Natural killer cell treated with Interleukin-12 subunit alpha and Interleukin-12 subunit beta and Interleukin-15 and Interleukin-18, amount 100 ng/mL, for 72 hours (primary cell): Measurements from ENCODE around the gene NBAS. TPM values are rescaled to one million over a fixed set of nuclear protein-coding genes. Genes with fewer than 3 reads are reported as not detected.
A peak's percentile ranks its signal among the peaks of the same experiment; 100 is the strongest.

Experiments used
- ATAC-seq, 2 donors: fragments of 150-1000 bp; cut with Tn5 transposase in 1 of 2; sonication (Bioruptor Pico), chemical (Tn5 transposase) in 1 of 2; 2 replicates each; pipeline ENCODE4 v1.10.0; 2021
- DNase-seq: peaks from one replicate; pipeline ENCODE4 v3.0.0; 2022; ENCODE audit warnings: low spot score
- H3K27ac Mint-ChIP-seq, 2 donors: 1 replicate in 1 of 2; 2 replicates in 1 of 2; pipeline ENCODE4 v1.8.0; 2022; ENCODE audit warnings: mixed read lengths in 2 of 2, mild to moderate bottlenecking in 1 of 2, moderate library complexity in 1 of 2
- H3K27me3 Mint-ChIP-seq, 2 donors: 1 replicate in 1 of 2; 2 replicates in 1 of 2; pipeline ENCODE4 v1.8.0; 2022; ENCODE audit warnings: mixed read lengths in 2 of 2
- H3K36me3 Mint-ChIP-seq: one replicate; pipeline ENCODE4 v1.8.0; 2022; ENCODE audit warnings: mixed read lengths
- H3K4me1 Mint-ChIP-seq, 2 donors: 1 replicate in 1 of 2; 2 replicates in 1 of 2; pipeline ENCODE4 v1.8.0; 2022; ENCODE audit warnings: low read depth in 2 of 2, mixed read lengths in 2 of 2, mild to moderate bottlenecking in 1 of 2
- H3K4me3 Mint-ChIP-seq: one replicate; pipeline ENCODE4 v1.8.0; 2022; ENCODE audit warnings: mixed read lengths
- H3K9me3 Mint-ChIP-seq: 2 replicates; pipeline ENCODE4 v1.8.0; 2022; ENCODE audit warnings: mixed read lengths
- total RNA-seq, 2 donors: library from RNA; stranded (reverse); gene quantifications; one replicate each; pipeline ENCODE4 v1.2.3, GENCODE V29; 2022

NBAS gene
- total RNA-seq, 2 donors from 2014 or later: 39.0 to 49.5 TPM

- peaks cover 6 to 17% of the 10 kb centered on the region in 2 donors for H3K27me3 Mint-ChIP-seq
- no peak overlapping the region for H3K27ac Mint-ChIP-seq
- DNase-seq: no peak
- H3K4me3 Mint-ChIP-seq: no peak overlapping the region
- no peaks in the 10 kb centered on the region for H3K9me3 Mint-ChIP-seq
- no peak for ATAC-seq
- H3K4me1 Mint-ChIP-seq: peaks cover 0 to 3% of the 10 kb centered on the region in 2 donors
- no peaks in the 10 kb centered on the region for H3K36me3 Mint-ChIP-seq
These were observed 18.5 kb upstream of the NBAS start for GRCh38 chr2:15579641-15580040.

GRCh38 chr2:15577071-15577735 is 16.1 kb upstream of the NBAS start:
- H3K27ac Mint-ChIP-seq: no peak overlapping the region
- ATAC-seq (peak; percentile 88 to 89), DNase-seq (peak; percentile 79)
- peaks cover 0 to 3% of the 10 kb centered on the region in 2 donors for H3K4me1 Mint-ChIP-seq
- no peak overlapping the region for H3K4me3 Mint-ChIP-seq
- H3K36me3 Mint-ChIP-seq: no peaks in the 10 kb centered on the region
- H3K9me3 Mint-ChIP-seq: no peaks in the 10 kb centered on the region
- H3K27me3 Mint-ChIP-seq: peaks cover 6 to 14% of the 10 kb centered on the region in 2 donors

GRCh38 chr2:15571729-15572128 is 10.6 kb upstream of the NBAS start:
- no peaks in the 10 kb centered on the region for H3K36me3 Mint-ChIP-seq
- peaks cover 16 to 18% of the 10 kb centered on the region in 2 donors for H3K27me3 Mint-ChIP-seq
- H3K9me3 Mint-ChIP-seq: no peaks in the 10 kb centered on the region
- no peaks in the 10 kb centered on the region for H3K4me1 Mint-ChIP-seq
- DNase-seq (no peak), ATAC-seq (no peak)
- H3K27ac Mint-ChIP-seq: no peak overlapping the region
- no peak overlapping the region for H3K4me3 Mint-ChIP-seq

- H3K36me3 Mint-ChIP-seq: no peaks in the 10 kb centered on the region
- H3K9me3 Mint-ChIP-seq: no peaks in the 10 kb centered on the region
These were observed 9.0 kb upstream of the NBAS start for GRCh38 chr2:15570104-15570503.

DNA sequence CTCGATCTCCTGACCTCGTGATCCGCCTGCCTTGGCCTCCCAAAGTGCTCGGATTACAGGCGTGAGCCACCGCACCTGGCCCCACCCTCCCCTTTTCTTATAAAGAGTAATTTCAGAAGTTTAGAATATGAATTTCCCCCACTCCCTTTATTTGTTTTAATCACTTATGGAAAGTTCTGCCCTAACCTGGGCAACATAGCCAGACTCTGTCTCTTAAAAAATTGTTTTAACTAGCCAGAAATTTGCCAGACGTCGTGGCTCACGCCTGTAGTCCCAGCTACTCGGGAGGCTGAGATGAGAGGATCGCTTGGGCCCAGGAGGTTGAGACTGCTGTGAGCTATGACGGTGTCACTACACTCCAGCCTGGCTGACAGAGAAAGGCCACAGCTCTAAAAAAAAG is 7.7 kb upstream of the NBAS start:
- H3K27ac Mint-ChIP-seq: no peak overlapping the region
- H3K27me3 Mint-ChIP-seq: peaks cover 22 to 36% of the 10 kb centered on the region in 2 donors
- H3K36me3 Mint-ChIP-seq: no peaks in the 10 kb centered on the region
- no peaks in the 10 kb centered on the region for H3K9me3 Mint-ChIP-seq
- H3K4me3 Mint-ChIP-seq: no peak overlapping the region
- no peaks in the 10 kb centered on the region for H3K4me1 Mint-ChIP-seq
- ATAC-seq (no peak), DNase-seq (no peak)

More at GRCh38 chr2:15570104-15570503, 9.0 kb upstream of the NBAS start:
- no peak for ATAC-seq
- no peaks in the 10 kb centered on the region for H3K4me1 Mint-ChIP-seq
- H3K27ac Mint-ChIP-seq: no peak overlapping the region
- H3K4me3 Mint-ChIP-seq: no peak overlapping the region
- H3K27me3 Mint-ChIP-seq: peaks cover 13 to 24% of the 10 kb centered on the region in 2 donors
- no peak for DNase-seq

- no peak for ATAC-seq
- Mint-ChIP-seq H3K27me3 (peaks cover 30 to 49% of the 10 kb centered on the region in 2 donors), H3K27ac (no peak overlapping the region), H3K9me3 (no peaks in the 10 kb centered on the region), H3K4me3 (no peak overlapping the region), H3K4me1 (peaks cover 3 to 5% of the 10 kb centered on the region in 2 donors), H3K36me3 (no peaks in the 10 kb centered on the region)
- DNase-seq: no peak
These were observed 5.8 kb upstream of the NBAS start for GRCh38 chr2:15566912-15567311.

- Mint-ChIP-seq H3K27ac (no peak overlapping the region), H3K4me1 (peaks cover 9 to 12% of the 10 kb centered on the region in 2 donors), H3K27me3 (peaks cover 30 to 49% of the 10 kb centered on the region in 2 donors), H3K4me3 (no peak overlapping the region), H3K36me3 (no peaks in the 10 kb centered on the region), H3K9me3 (no peaks in the 10 kb centered on the region)
- ATAC-seq (no peak), DNase-seq (no peak)
These were observed 5.0 kb upstream of the NBAS start for GRCh38 chr2:15565994-15566671.

- Mint-ChIP-seq H3K27ac (no peak overlapping the region), H3K27me3 (peaks cover 30 to 49% of the 10 kb centered on the region in 2 donors), H3K4me1 (peaks cover 12 to 15% of the 10 kb centered on the region in 2 donors), H3K36me3 (no peaks in the 10 kb centered on the region), H3K4me3 (no peak overlapping the region), H3K9me3 (no peaks in the 10 kb centered on the region)
- DNase-seq (no peak), ATAC-seq (no peak)
These were observed 4.3 kb upstream of the NBAS start for GRCh38 chr2:15565392-15565791.

DNA sequence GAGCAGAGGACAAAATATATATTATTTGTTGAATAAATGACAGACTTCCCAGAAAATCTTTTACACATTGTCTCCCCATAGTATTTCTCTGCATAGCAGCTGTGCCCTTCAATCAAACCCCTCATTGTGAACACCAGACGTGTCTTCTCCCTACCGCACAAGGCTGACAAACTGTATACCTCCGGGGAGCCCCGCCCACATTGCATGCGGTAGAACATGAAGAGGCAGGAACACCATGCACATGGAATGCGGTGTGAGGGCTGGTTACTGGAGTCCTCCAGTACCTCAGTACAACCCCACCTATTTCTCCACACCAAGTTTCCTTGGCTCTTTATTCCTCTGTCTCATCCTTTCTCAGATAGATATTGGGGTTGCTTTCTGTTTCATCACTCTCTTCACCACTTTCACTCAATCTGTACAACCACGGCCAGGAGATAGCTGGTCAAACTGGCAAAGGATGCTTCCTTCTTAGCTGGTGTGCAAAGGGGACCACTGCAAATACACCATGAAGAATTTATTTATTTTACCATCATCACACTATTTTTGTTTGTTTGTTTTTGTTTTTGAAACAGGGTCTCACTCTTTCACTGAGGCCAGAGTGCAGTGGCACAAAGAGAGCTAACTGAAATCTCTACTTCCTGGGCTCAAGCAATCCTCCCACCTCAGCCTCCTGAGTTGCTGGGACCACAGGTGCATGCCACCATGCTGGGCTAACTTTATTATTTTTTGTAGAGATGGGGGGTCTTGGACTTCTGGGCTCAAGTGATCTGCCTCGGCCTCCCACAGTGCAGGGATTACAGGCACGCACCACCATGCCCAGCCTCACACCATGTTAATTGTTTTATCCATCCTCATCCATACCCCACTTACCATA is 2.3 kb upstream of the NBAS start:
- Mint-ChIP-seq H3K4me3 (no peak overlapping the region), H3K27ac (no peak overlapping the region), H3K9me3 (no peaks in the 10 kb centered on the region), H3K36me3 (no peaks in the 10 kb centered on the region), H3K4me1 (peaks cover 21 to 23% of the 10 kb centered on the region in 2 donors), H3K27me3 (peaks cover 22 to 37% of the 10 kb centered on the region in 2 donors)
- DNase-seq (no peak), ATAC-seq (no peak)

DNA sequence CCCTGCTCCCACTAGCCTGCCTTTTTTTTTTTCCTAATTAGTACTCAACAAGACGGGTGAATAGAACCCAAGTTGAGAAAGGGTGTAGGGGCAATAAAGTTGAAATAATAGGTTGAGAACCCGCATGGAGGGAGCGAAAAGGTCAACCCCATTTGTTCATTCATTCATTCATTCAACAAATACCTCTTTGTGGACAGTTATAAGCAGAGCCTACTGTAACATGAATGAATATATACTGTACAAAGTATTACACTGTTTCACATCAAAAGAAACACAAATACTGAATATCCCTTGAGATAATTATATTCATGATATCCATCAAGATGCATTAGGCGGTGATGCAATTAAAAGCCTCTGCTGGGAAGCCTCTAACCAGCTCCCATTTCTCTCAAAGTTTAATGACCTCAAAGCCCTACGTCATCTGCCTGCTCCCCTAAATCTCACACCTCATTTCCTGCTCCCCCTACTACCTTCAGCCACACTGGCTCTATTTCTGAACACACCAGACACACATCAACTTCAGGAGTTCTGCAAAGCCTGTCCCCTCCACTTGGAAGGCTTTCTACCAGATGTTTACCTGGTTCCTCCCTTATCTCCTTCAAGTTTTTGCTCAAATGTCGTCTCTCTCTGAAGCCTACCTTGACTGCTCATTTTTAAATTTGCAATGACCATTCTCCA is 1.4 kb upstream of the NBAS start:
- H3K4me3 Mint-ChIP-seq: peak overlapping the region; percentile 95
- peak overlapping the region; percentile 90 to 91 for H3K27ac Mint-ChIP-seq
- ATAC-seq (no peak), DNase-seq (no peak)
- H3K4me1 Mint-ChIP-seq: peaks cover 21 to 28% of the 10 kb centered on the region in 2 donors
- H3K27me3 Mint-ChIP-seq: peaks cover 19 to 31% of the 10 kb centered on the region in 2 donors
- no peaks in the 10 kb centered on the region for H3K36me3 Mint-ChIP-seq
- H3K9me3 Mint-ChIP-seq: no peaks in the 10 kb centered on the region

- H3K9me3 Mint-ChIP-seq: no peaks in the 10 kb centered on the region
- no peaks in the 10 kb centered on the region for H3K36me3 Mint-ChIP-seq
- peak overlapping the region; percentile 95 for H3K4me3 Mint-ChIP-seq
- peaks cover 21 to 28% of the 10 kb centered on the region in 2 donors for H3K4me1 Mint-ChIP-seq
- DNase-seq (no peak), ATAC-seq (peak in 1 of 2 donors; percentile 25)
- peaks cover 19 to 31% of the 10 kb centered on the region in 2 donors for H3K27me3 Mint-ChIP-seq
- H3K27ac Mint-ChIP-seq: peak overlapping the region; percentile 90 to 91
These were observed 625 bp upstream of the NBAS start for GRCh38 chr2:15561574-15562344.

DNA sequence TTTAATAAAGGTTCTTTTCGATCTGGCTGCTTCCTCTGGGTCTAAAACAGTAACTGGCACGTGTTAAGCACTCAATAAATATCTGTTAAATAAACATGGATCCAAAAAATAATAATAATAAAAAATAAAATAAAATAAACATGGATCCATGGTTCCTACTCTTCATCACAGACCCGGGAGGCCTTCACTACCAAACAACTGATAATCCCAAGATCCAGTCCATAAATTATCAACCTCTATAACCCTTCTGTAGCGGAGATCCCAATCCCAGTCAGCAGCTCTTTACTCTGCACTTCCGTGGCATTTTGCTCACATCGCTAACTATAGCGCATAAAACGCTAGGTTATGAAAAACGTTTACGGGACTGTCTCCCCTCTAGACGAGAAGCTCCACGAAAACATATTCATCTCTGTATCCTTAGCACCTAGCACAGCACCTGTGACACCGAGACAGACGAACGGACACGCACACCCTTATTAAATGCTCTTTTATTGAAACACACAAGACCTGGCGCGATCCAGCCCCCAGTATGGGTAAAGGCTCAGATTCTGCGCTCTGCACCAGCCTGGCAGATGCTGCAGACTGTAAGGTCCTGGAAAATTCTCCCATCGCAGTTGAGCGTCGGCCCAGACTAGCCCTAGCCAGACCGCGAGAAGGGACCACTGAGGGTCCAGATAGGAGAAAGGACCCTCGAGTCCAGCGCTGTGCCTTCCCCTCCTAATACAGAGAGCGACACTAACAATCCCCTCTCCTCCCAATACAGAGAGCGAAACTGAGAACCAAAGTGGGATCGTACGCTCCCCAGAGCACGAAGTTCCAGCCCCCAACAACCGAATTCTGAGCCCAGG is 770 bp downstream of the NBAS start:
- Mint-ChIP-seq H3K9me3 (no peaks in the 10 kb centered on the region), H3K4me1 (peaks cover 25 to 28% of the 10 kb centered on the region in 2 donors), H3K27me3 (peaks cover 19 to 28% of the 10 kb centered on the region in 2 donors), H3K4me3 (peak overlapping the region; percentile 95), H3K36me3 (no peaks in the 10 kb centered on the region), H3K27ac (peak overlapping the region; percentile 90 to 91)
- DNase-seq (no peak), ATAC-seq (peak; percentile 61 to 73)
